Measurements from ENCODE around the gene FER1L5. TPM values are rescaled to one million over a fixed set of nuclear protein-coding genes. Genes with fewer than 3 reads are reported as not detected.

The FER1L5 gene
- total RNA-seq, 4 donors from 2014 or later: not detected

DNA sequence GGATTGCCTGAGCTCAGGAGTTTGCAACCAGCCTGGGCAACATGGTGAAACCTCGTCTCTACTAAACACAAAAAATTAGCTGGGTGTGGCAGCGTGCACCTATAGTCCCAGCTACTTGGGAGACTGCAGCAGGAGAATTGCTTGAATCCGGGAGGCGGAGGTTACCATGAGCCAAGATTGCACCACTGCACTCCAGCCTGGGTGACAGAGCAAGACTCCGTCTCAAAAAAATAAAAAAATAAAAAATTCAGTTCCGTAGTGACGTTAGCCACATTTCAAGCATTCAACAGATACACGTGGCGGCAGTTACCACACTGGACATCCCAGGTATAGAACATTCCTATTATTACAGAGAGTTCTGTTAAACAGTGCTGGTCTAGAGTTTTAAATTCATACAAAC, 8.9 kb upstream of the FER1L5 start:
- DNase-seq (ENCODE audit: low spot score) (no peak), ATAC-seq (ENCODE audit: low FRiP score) (no peak)
- TF ChIP-seq, protein P1, sequence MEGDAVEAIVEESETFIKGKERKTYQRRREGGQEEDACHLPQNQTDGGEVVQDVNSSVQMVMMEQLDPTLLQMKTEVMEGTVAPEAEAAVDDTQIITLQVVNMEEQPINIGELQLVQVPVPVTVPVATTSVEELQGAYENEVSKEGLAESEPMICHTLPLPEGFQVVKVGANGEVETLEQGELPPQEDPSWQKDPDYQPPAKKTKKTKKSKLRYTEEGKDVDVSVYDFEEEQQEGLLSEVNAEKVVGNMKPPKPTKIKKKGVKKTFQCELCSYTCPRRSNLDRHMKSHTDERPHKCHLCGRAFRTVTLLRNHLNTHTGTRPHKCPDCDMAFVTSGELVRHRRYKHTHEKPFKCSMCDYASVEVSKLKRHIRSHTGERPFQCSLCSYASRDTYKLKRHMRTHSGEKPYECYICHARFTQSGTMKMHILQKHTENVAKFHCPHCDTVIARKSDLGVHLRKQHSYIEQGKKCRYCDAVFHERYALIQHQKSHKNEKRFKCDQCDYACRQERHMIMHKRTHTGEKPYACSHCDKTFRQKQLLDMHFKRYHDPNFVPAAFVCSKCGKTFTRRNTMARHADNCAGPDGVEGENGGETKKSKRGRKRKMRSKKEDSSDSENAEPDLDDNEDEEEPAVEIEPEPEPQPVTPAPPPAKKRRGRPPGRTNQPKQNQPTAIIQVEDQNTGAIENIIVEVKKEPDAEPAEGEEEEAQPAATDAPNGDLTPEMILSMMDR (IDR thresholded peaks at IDR 0.05): no peak

- ATAC-seq (ENCODE audit: low FRiP score): no peak
- DNase-seq (ENCODE audit: low spot score): no peak
- TF ChIP-seq, protein P1 (IDR thresholded peaks at IDR 0.05): no peak
Observed at GRCh38 chr2:96636551-96637171, 5.9 kb upstream of the FER1L5 start.

GRCh38 chr2:96637385-96638143, 5.0 kb upstream of the FER1L5 start:
- TF ChIP-seq, protein P1 (IDR thresholded peaks at IDR 0.05): no peak
- DNase-seq (ENCODE audit: low spot score): peak; percentile 51
- peak; percentile 94 for ATAC-seq (ENCODE audit: low FRiP score)

GRCh38 chr2:96638144-96639121, 4.1 kb upstream of the FER1L5 start, which contains the start of gene KANSL3:
Gene KANSL3 (minus strand): TSS chr2:96638312. CDS start chr2:96637135, 1,177 bp downstream.
- DNase-seq (ENCODE audit: low spot score) (peak; percentile 61), ATAC-seq (ENCODE audit: low FRiP score) (peak; percentile 96)
- TF ChIP-seq, protein P1 (IDR thresholded peaks at IDR 0.05): no peak

DNA sequence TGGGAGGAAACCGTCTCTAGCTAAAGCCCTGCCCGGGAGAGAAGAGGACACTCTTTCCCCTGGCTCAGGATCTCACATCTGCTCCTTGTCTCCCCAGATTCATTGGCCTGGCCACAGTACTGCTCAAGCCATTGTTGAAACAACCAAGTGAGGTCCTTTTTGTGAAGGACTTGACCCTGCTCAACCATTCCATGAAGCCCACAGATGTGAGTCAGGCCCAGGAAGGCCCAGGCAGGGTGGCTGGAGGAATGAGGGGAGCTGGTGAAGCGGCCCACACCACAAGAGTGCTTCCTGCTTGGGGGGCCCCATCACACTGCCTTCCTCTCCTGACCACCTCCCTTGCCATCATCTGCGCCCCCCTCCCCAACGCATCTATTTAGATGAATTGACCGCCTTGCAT, 5.1 kb downstream of the FER1L5 start:
- ATAC-seq (ENCODE audit: low FRiP score) (no peak), DNase-seq (ENCODE audit: low spot score) (no peak)
- TF ChIP-seq, protein P1 (IDR thresholded peaks at IDR 0.05): no peak

DNA sequence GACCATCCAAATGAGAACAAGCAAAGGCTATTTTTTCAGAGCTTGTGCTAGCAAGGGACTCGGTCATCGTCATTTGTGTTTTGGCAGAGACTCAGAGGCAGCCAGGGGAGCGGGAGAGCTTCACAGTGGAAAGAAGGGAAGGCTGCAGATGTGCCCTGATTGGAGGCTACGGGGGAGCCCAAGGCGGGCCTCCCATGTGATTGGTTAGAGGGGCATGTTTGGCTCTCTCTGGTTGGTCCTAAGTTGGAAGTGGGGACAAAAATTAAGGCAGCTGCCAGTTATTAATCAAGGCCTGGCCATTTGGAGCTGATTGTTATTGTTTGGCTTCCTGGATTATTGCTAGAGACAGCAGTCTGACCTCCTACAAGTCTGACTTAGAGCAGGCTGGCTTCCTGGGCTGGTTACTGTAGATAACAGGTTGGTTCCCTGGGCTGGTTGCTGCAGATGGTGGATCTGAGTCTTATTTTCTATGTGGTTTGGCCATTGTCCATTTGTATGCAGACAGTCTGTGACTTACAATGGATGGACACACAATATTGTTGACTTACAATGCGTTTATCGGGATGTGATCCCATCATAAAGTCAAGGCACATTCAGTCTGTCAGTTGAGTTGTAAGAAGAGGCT, 5.9 kb downstream of the FER1L5 start:
- TF ChIP-seq, protein P1 (IDR thresholded peaks at IDR 0.05): no peak
- no peak for DNase-seq (ENCODE audit: low spot score)
- ATAC-seq (ENCODE audit: low FRiP score): no peak

All from omental fat pad (tissue), 4 donors.